WTC11 (cell line): Measurements from ENCODE around the gene GMEB1. TPM values are rescaled to one million over a fixed set of nuclear protein-coding genes. Genes with fewer than 3 reads are reported as not detected.

Source experiments
- ATAC-seq: fragments of 200-7000 bp; cut with Tn5 transposase; 2 replicates; pipeline ENCODE4 v1.10.0; 2021; ENCODE audit warnings: mild to moderate bottlenecking, moderate library complexity
- CTCF ChIA-PET: fragments of 300-600 bp; sonication (Branson Sonifier 250); formaldehyde crosslinking; loops from one replicate; lab custom pipeline; 2021; ENCODE audit warnings: antibody characterized with exemption; lab: Charles Lee
- POLR2A ChIA-PET: fragments of 350-600 bp; sonication (Branson Sonifier 250); formaldehyde crosslinking; loops from one replicate; lab custom pipeline; 2021; ENCODE audit warnings: antibody characterized with exemption; lab: Charles Lee
- DNase-seq: peaks from one replicate; pipeline ENCODE4 v3.0.0; 2021; ENCODE audit warnings: low spot score
- H3K27ac Mint-ChIP-seq: 2 replicates; pipeline ENCODE4 v1.8.0; 2021; ENCODE audit warnings: mixed read lengths
- H3K27me3 Mint-ChIP-seq: 2 replicates; pipeline ENCODE4 v1.8.0; 2021; ENCODE audit warnings: low read depth, mild to moderate bottlenecking, moderate library complexity, mixed read lengths
- H3K36me3 Mint-ChIP-seq: 2 replicates; pipeline ENCODE4 v1.8.0; 2021; ENCODE audit warnings: mixed read lengths
- H3K4me1 Mint-ChIP-seq: 2 replicates; pipeline ENCODE4 v1.8.0; 2022; ENCODE audit warnings: mixed read lengths
- H3K4me3 Mint-ChIP-seq: 2 replicates; pipeline ENCODE4 v1.8.0; 2021; ENCODE audit warnings: mild to moderate bottlenecking, moderate library complexity, mixed read lengths
- H3K9me3 Mint-ChIP-seq: 2 replicates; pipeline ENCODE4 v1.8.0; 2021; ENCODE audit warnings: mixed read lengths
- EMX1 ChIP-seq: fragments of 250-450 bp; sonication (Bioruptor Pico); IDR thresholded peaks from 2 replicates; pipeline ENCODE4 v1.8.0; 2021; ENCODE audit warnings: mild to moderate bottlenecking
- FOXJ3 ChIP-seq: sonication (generic); formaldehyde crosslinking; IDR thresholded peaks from 2 replicates; pipeline ENCODE4 v1.9.0; 2021; ENCODE audit warnings: missing genetic modification reagents, mild to moderate bottlenecking, borderline replicate concordance
- FOXP4 ChIP-seq: sonication (generic); formaldehyde crosslinking; IDR thresholded peaks from 2 replicates; pipeline ENCODE4 v1.8.0; 2022; ENCODE audit warnings: mild to moderate bottlenecking, missing genetic modification reagents
- GTF2I ChIP-seq: fragments of 250-450 bp; sonication (Bioruptor Pico); conservative IDR thresholded peaks from 2 replicates; pipeline ENCODE4 v1.4.0; 2021; ENCODE audit warnings: mild to moderate bottlenecking
- MXD4 ChIP-seq: fragments of 250-450 bp; sonication (Bioruptor Pico); IDR thresholded peaks from 2 replicates; pipeline ENCODE4 v1.8.0; 2021; ENCODE audit warnings: mild to moderate bottlenecking, moderate library complexity, borderline replicate concordance
- MYBL2 ChIP-seq: sonication (generic); formaldehyde crosslinking; IDR thresholded peaks from 2 replicates; pipeline ENCODE4 v1.8.1; 2023; ENCODE audit warnings: mild to moderate bottlenecking, moderate library complexity, missing genetic modification reagents
- SMAD3 ChIP-seq: sonication (generic); formaldehyde crosslinking; IDR thresholded peaks from 2 replicates; pipeline ENCODE4 v1.8.0; 2022; ENCODE audit warnings: missing genetic modification reagents, mild to moderate bottlenecking, borderline replicate concordance
- SOX15 ChIP-seq: fragments of 250-450 bp; sonication (Bioruptor Pico); IDR thresholded peaks from 2 replicates; pipeline ENCODE4 v1.9.0; 2021; ENCODE audit warnings: mild to moderate bottlenecking
- ZBTB43 ChIP-seq: sonication (generic); formaldehyde crosslinking; IDR thresholded peaks from 2 replicates; pipeline ENCODE4 v1.8.1; 2023; ENCODE audit warnings: mild to moderate bottlenecking, missing genetic modification reagents
- ZNF121 ChIP-seq: sonication (generic); formaldehyde crosslinking; IDR thresholded peaks from 2 replicates; pipeline ENCODE4 v1.8.0; 2023; ENCODE audit warnings: missing genetic modification reagents
- total RNA-seq: library from RNA; stranded (reverse); gene quantifications from 3 replicates; pipeline ENCODE4 v1.2.3, GENCODE V29; 2021
- TF ChIP-seq, protein P1 (sequence below): fragments of 250-450 bp; sonication (Bioruptor Pico); conservative IDR thresholded peaks from 2 replicates; pipeline ENCODE4 v1.9.0; 2021; ENCODE audit warnings: mild to moderate bottlenecking
- TF ChIP-seq, protein P2 (sequence below): sonication (generic); formaldehyde crosslinking; IDR thresholded peaks from 2 replicates; pipeline ENCODE4 v1.8.1; 2023; ENCODE audit warnings: mild to moderate bottlenecking, missing genetic modification reagents, borderline replicate concordance
- TF ChIP-seq, protein P3 (sequence below): sonication (generic); formaldehyde crosslinking; IDR thresholded peaks from 2 replicates; pipeline ENCODE4 v1.8.1; 2022; ENCODE audit warnings: mild to moderate bottlenecking, moderate library complexity, missing genetic modification reagents

The GMEB1 gene
- total RNA-seq, 1 experiment from 2014 or later: 29.4 TPM

DNA sequence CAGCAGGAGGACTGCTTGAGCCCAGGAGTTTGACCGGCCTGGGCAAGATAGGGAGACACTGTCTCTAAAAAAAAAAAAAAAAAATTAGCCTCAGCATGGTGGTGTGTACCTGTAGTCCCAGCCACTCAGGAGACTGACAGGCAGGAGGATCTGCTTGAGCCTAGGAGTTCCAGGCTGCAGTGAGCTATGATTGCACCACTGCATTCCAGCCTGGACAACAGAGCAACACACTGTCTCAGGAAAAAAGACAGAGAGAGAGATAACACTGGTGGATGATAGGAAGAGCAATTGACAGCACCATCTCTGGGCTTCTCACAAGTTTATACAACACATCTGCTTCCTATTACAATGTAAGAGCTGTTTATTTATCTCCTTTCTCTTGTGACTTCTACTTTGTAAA is 22.5 kb upstream of the GMEB1 start (continued):
- TF ChIP-seq MYBL2 (CRISPR knock-in tag): no peak
- TF ChIP-seq FOXJ3 (CRISPR knock-in tag): no peak
- TF ChIP-seq EMX1: no peak
- TF ChIP-seq, protein P1, sequence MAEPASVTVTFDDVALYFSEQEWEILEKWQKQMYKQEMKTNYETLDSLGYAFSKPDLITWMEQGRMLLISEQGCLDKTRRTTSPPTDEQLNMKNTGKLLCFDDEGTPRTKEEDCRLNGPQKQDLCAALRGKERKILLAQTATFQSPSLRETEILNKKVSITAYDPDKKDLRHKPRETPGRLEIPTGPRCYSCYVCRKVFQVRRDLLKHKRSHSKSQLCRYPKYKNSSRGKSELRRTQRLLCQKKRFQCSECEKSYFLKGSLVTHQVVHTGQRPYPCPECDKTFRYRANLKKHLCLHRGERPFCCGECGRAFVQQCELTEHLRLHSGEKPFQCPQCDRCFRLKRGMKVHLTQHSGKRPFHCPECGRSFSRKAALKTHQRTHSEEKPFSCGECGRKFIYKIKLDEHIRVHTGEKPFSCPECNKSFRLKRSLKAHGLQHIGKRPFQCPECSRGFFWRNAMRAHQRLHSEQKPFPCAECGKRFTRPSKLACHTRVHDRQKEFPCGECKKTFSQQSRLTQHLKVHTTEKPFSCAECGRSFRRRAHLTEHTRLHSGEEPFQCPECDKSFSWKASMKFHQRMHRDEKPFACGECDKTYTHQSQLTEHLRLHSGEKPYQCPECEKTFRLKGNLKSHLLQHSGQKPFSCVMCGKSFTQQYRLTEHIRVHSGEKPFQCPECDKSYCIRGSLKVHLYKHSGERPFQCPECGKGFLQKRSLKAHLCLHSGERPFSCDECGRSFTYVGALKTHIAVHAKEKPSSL: no peak
- TF ChIP-seq, protein P2, sequence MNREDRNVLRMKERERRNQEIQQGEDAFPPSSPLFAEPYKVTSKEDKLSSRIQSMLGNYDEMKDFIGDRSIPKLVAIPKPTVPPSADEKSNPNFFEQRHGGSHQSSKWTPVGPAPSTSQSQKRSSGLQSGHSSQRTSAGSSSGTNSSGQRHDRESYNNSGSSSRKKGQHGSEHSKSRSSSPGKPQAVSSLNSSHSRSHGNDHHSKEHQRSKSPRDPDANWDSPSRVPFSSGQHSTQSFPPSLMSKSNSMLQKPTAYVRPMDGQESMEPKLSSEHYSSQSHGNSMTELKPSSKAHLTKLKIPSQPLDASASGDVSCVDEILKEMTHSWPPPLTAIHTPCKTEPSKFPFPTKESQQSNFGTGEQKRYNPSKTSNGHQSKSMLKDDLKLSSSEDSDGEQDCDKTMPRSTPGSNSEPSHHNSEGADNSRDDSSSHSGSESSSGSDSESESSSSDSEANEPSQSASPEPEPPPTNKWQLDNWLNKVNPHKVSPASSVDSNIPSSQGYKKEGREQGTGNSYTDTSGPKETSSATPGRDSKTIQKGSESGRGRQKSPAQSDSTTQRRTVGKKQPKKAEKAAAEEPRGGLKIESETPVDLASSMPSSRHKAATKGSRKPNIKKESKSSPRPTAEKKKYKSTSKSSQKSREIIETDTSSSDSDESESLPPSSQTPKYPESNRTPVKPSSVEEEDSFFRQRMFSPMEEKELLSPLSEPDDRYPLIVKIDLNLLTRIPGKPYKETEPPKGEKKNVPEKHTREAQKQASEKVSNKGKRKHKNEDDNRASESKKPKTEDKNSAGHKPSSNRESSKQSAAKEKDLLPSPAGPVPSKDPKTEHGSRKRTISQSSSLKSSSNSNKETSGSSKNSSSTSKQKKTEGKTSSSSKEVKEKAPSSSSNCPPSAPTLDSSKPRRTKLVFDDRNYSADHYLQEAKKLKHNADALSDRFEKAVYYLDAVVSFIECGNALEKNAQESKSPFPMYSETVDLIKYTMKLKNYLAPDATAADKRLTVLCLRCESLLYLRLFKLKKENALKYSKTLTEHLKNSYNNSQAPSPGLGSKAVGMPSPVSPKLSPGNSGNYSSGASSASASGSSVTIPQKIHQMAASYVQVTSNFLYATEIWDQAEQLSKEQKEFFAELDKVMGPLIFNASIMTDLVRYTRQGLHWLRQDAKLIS (CRISPR knock-in tag): no peak
- no peak for TF ChIP-seq FOXP4 (CRISPR knock-in tag)
- no peak for TF ChIP-seq MXD4 (CRISPR knock-in tag)
- TF ChIP-seq GTF2I: no peak
- no peak for TF ChIP-seq SOX15 (CRISPR knock-in tag)
- TF ChIP-seq, all 79 proteins: peak for 0

DNA sequence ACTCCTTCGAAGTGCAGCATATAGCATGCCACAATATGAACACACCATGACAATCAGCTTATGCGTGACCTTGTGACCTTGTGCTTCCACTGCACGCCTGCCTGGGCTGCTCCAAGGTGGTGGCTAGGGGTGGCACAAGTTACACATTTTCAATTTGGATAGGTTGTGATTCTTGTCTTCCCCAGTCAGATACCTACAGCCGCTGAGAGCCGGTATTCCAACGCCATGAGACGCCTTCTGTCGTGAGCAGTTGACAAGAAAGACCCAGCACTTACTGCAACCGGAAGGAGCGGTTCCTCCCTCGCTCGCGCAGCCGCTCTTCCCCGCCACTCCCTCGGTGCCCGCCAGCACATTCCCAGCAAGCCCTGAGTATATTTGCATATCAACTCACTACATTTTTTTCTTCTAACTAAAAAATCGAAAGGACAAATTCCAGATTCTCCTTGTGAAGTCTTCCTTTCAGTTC is 20.5 kb upstream of the GMEB1 start:
- Mint-ChIP-seq H3K36me3 (no peaks in the 10 kb centered on the region), H3K4me1 (peaks cover 24% of the 10 kb centered on the region)
- ATAC-seq: peak; percentile 81
- TF ChIP-seq ZNF121 (no peak), ZBTB43 (peak; percentile 15; the same call in 1 of the 2 replicates), SMAD3 (CRISPR knock-in tag) (no peak)
- TF ChIP-seq, protein P3, sequence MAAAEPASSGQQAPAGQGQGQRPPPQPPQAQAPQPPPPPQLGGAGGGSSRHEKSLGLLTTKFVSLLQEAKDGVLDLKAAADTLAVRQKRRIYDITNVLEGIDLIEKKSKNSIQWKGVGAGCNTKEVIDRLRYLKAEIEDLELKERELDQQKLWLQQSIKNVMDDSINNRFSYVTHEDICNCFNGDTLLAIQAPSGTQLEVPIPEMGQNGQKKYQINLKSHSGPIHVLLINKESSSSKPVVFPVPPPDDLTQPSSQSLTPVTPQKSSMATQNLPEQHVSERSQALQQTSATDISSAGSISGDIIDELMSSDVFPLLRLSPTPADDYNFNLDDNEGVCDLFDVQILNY (CRISPR knock-in tag): no peak
- TF ChIP-seq, all 79 proteins: peak for 1
- Mint-ChIP-seq H3K27me3 (no peaks in the 10 kb centered on the region), H3K9me3 (no peaks in the 10 kb centered on the region), H3K27ac (peak overlapping the region; percentile 100), H3K4me3 (peak overlapping the region; percentile 74)
- peak; percentile 81 for DNase-seq
- ChIA-PET POLR2A (interaction anchor here (0.6 to 1.8 kb wide), 8 partner anchors 21 to 825 kb away, joined by 3 to 26 read pairs (median 6); partner anchors contain the start of genes GMEB1 and YTHDF2), CTCF (interaction anchor here (1.1 to 1.6 kb wide), 2 partner anchors 88 to 229 kb away, joined by 4 to 6 read pairs; partner anchors contain the start of gene YTHDF2)
